SW480 (cell line): ENCODE measurements around the gene CAMK4.
A peak's percentile ranks its signal among the peaks of the same experiment; 100 is the strongest.

Experiments
- DNase-seq: peaks from one replicate; pipeline ENCODE4 v3.0.0-alpha.2; 2016; ENCODE audit warnings: low spot score

The CAMK4 gene

DNA sequence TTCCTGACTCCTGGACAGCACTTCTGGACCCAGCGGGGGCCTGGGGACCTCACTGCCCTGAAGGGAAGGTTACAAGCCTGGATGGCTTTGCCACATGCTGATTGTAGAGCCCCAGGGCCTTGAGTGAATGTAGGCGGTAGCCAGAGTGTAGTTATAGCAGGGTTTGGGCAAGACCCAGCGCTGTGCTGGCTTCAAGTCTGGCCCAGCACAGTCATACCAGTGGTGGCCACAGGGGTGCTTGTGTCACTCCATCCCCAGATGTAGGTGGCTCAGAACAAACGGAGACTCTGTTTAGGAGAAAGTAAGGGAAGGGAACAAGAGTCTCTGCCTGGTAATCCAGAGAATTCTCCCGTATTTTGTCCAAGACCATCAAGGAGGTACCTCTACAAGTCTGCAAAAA, 203.6 kb downstream of the CAMK4 start:
- no peak for DNase-seq

DNA sequence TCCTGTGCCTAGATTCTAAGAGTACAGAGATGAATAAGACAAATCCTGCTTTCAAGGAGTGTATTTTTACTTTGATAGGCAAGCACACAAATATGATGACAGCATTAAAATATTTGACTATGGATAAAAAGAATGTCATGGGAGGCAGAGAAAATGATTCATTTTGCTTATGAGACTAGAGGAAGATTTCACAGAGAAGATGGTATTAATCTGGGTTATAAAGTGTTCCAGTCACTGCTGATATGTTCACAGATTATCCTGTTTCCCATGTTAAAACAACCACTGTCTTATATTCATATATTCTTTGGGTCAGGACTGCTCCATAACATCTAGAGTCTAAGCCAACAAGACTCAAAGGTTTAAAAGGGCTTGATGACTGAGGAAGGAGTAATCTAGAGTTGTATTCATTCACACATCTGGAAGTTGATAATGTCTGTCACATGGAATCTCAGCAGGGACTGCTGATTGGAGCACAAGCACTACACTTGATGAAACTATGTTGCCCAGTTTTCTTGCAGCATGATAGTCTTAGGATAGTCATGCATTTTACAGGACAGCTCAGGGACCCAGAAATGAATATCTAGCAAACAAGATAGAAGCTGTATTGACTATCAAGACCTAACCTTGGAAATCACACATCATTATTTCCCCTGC, 208.8 kb downstream of the CAMK4 start:
- no peak for DNase-seq

DNA sequence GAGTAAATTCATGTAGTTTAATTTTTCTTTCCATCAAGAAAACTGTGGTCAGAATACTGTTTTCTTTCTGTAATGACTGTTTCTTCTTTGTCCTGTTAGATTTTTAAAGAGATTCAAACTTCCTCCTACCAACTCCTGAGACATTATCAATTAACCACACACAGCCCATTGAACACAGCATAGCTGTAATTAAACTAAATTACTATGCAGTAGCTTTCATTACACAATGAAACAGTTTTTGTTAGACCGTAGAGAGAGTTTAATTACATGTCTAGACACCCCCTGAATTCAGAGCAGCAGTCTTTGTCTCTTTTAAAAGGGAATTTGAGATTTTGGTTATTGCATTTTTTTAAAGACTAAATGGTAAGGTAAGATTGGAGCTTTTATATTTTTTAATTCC, 210.6 kb downstream of the CAMK4 start:
- DNase-seq, result no peak

DNA sequence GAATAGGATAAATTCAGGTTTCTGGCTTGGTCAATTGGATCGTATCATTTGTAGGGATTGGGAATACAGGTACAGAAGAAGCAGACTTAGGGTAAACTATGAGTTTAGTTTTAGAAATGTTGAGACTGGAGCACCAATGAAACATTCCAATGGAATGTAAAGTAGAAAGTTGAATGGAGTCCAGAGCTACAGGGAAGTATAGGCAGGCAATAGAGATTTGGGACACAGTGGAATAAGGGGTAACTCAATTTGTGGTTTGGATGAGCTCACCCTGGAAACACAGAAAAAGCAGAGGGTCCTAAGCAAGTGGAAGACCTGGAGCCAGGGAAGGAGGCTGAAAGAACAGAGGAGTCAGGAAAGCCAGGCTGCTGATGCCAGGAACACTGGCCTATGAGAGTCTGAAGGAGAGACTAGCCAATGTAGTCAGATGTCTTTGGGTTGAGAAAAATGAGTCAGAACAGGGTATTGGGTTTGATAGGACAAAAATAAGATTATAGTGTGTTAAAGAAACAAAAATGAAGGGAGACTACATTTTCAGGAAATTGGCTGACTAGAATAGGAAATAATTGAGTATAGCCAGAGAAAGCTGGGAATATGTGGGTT, 215.4 kb downstream of the CAMK4 start:
- no peak for DNase-seq

DNA sequence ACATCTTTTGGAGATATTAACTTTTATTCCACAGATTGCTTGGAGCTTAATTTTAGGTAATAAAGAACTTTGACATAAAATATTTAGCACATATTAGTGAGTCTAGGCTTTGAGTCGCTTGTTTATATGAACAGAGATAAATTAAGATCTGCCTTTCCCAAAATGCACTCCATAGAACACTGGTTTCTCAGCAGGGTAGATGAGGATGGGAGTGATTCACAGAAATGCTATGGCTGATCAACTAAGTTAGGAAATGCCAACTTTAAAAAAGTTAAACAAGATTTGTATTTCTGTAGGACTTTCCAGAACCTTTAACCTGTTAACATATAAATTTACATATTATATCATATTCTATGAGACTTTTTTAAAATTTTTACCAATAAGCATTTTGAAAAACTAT, 222.9 kb downstream of the CAMK4 start:
- no peak for DNase-seq

DNA sequence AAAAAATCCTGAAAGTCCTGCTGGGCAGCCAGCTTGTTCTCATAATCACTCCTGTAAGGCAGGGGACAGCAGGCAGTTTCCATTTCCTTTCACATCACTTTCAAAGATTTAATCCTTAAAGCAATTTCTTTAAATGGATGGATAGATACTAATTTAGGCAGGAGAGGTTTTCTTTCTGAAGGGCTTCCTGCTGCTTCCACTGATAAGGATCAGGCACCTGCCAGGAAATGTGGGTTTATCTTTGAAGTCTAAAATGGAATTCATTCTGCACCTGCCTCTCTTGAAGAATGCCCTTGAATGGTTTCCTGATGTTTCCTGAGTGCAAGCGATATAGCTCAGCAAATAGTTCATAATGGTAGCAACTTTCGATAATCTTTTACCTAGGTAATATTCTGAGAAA, 223.6 kb downstream of the CAMK4 start:
- DNase-seq, result peak; percentile 45

DNA sequence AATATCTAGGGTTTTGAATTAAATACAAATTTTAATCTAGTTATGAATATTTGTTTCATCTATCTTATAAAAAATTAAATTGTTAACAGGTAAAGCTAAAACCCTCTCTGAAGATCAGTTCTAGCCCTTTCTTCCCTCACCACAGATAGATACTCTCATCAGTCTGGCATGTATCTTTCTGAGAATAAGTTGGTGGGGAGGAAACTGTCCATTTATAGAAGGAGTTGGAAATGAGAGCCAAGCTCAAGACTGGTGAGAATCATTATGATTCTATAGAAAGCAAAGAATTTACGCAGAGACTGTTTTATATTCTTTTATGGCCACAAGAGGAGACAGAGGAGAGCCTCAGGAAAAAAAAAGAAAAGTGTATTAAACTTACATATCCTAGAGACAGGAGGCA, 229.1 kb downstream of the CAMK4 start:
- DNase-seq, result no peak

DNA sequence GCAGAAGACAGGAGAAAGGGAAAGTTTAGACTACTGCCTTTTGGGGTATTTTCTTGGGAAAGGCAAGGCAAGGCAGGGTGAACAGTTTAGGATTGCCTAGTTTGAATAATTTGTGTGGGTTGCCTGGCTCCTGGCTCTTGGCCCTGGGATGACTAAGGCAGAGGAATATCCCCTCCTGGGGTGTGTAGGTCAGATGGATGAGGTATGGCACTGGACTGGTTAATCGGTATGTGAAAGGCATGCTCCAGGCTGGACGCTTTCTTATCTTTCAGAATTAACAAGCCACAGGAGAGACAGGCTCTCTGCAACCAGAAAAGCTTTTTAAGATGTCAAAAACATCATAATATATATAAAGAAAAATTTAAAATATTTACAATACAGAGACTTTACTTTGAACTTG, 229.6 kb downstream of the CAMK4 start:
- no peak for DNase-seq

DNA sequence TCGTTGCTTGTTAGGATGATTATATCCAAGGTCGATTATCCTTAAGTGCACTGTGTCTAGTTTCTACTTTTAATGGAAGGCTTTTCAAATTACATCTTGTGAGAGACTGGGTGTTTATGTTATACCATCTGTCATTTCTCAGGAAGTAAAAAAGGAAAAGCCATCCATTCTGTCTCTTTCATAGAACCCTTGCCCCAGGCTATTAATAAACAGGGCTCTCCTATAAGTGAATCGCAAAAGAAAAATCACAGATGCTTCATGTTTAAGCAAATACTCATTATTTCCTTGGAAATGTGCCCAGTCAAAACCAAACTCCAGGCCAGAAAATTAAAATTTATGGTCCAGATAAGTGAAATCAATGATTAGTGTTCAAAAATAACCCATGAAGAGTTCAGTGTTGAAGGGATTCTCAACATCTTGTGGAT, 230.0 kb downstream of the CAMK4 start:
- DNase-seq, result no peak

DNA sequence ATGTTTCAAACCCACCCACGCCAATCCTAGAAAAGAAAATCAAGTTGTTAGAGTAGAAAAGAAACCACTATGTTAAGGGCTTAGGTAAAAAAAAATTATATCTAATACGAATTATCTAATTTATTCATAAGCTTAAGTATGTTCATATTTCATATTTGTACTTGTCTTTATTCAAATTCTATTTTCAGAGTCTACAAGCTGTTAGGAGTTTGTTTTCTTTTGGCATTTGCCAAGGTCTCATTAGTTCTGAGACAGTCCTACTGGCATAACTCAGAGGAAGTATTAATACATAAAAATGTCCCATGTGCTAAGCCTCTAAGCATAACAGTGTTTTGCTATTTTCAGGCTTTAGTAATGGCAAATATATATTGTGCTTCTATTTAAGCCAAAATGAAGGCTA, 230.6 kb downstream of the CAMK4 start:
- no peak for DNase-seq

DNA sequence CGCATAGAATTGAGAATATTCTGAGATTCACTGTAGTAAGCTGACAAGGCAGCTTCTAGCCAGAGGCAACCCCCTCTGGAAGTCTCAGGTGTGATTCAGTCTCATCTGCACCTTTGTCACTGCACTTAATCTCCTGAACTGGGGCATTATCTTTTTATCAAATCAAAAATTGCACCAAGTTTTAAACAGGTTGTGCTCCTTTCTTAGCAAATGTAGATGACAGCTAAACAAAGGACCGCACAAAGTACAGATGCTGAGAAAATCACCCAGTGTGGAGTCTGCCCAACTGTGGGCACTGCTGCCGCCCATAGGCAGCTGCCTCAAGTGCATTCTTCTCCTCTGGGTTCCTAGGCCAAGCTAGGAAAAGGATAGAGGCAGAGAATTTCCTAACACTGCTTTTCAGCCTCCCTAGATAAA, 237.1 kb downstream of the CAMK4 start:
- peak; percentile 58 for DNase-seq

DNA sequence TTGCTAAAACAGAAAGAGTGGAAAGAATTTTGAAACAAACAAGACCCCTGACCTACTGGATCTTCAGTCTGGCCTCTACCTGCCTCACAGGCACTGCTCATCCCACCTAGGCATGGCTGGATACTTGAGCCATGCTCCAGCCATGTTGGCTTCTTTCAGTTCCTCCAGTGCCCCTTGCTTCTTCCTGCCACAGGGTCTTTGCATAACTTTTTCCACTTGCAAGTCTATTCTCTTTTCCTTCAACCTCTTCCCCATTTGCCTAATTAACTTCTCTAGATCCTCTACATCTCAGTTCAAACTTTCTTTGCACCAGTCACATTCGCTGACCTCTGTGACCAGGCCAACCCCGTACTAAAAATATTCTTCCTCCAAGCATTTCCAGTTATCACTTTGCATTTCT, 237.8 kb downstream of the CAMK4 start:
- DNase-seq, result no peak

DNA sequence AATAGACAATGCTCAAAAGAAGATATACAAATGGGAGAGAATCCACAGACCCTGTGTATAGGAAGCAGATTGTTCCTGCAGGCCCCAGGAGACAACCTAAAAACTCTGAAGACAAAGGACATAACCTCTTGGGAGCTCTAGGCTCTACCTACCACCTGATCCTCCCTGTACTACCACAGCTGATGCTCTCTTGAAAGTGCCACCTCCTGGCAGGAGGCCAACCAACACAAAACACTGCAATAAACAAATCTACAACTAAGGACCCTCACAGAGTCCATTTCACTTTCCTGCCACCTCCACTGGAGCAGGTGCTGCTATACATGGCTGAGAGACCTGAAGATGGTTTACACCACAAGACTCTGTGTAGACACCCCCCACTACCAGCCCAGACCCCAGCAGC, 239.1 kb downstream of the CAMK4 start:
- DNase-seq, result no peak

DNA sequence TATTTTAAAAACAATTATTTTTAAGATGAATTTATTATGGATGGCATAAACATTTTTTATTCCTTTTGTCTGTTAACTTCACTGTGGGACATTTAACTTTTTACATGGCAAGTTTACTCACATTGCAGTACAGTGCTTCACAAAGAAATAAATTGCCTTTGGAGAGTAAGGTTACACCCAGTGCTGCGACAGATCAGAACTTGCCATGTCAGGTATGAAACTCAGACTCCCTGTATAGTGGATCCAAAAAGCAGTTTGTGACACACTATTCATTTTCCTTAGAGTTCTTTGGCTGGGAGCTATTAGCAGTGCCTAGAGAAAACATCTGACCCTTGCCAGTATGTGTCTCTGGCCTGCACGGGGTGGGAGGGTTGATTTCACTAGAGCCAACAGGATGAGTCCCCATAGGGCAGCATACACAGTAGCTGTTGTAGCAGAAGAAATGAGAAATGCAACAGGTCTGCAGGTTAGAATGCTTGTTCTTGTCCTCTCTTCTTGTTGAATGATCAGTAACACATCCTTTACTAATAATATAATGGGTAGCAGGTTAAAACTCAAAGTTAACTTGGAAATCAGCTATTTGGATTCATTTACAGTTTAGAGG, 245.2 kb downstream of the CAMK4 start:
- DNase-seq, result no peak

DNA sequence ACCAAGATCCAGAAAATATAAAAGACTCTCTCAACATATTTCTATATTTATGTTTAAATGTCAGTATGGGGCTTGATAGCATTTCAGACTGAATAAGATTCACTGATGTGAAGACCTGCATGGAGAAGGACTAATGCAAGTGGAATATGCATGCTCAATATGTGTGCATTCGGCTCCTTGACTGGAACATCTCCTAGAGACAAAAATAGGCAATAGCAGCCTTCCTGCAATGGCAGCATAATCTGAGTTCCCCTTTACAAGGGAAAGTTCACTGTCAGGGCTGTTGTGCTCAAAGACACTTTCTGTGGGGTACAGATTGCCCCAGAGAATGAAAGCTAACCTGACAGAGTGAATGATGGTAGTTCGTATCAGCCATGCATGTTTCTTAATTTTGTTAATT, 245.7 kb downstream of the CAMK4 start:
- no peak for DNase-seq

DNA sequence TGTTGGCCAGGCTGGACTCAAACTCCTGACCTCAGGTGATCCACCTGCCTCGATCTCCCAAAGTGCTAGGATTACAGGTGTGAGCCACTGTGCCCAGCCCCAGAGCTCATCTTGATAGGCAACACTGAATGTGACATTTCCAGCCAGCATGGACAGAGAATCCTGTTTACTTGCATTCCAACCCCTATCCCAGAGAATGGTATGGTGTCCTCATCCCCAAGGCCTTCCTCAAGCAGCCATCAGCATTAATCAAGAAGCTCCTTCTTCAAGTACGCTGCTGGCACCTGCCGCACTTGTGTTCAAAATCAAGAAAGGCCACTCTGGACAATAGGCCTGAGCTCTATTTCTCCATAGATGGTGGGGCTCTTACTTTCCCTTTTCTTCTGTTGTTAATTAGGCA, 247.9 kb downstream of the CAMK4 start:
- DNase-seq, result no peak

DNA sequence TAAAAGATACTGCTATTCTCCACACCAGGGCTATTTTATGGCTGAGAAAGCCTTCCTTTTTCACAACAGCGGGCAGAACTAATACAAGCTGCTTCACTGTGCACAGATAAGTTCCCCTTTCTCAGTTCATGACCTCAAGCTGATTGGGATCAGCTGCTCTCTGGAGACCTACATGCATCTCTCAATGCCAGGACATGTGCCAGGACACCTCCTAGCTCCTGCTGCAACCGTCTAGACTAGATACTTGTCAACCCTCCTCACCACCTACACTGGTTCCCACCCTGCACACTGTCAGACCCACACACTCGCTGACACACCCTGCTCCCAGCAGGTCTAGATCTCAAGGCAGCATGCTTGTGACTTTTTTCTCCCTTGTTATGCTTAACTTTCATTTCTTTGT, 248.4 kb downstream of the CAMK4 start:
- DNase-seq, result no peak

DNA sequence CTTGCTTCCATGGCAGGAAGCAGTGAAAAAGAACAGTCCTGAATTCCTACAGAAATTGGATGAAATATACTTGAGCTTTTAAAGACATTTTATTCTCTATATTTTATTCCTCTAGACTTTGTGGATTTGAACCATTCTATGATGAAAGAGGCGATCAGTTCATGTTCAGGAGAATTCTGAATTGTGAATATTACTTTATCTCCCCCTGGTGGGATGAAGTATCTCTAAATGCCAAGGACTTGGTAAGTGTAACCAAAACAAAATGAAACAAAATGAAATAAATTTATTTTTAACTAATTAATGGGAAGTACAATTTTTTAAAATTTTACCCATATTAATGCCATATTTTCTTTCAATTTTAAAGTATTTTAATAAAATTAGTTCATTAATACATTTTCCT, 254.1 kb downstream of the CAMK4 start:
- no peak for DNase-seq

DNA sequence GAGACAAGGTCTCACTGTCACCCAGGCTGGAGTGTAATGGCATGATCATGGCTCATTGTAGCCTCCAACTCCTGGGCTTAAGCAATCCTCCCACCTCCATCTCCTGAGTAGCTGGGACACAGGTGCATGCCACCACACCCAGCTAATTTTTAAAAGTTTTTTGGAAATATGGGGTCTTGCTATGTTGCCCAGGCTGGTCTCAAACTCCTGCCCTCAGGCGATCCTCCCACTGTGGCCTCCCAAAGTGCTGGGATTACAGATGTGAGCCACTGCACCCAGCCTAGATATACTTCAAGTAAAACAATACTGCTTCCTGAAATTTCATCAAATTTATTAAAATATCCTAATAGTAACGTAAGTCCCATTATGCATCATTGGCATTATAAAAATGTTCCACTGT, 254.7 kb downstream of the CAMK4 start:
- DNase-seq, result no peak

DNA sequence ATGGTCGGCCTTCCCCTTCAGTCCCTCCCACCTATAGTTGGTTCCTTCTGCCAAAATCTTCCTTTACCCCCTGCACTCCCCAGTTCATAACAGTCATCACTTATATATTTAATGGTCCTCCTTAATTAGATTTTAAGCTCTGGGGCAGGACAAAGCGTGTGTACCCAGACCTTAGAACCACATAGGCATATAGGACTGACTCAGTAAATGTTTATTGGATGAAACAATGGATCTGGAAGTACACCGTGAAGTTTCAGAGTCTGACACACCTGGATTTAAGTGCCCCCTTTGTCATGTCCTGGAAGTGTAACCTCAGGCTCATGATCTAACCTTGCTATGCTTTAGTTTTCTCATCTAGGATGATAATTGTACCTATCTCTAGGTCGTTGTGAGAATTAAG, 256.2 kb downstream of the CAMK4 start:
- no peak for DNase-seq

DNA sequence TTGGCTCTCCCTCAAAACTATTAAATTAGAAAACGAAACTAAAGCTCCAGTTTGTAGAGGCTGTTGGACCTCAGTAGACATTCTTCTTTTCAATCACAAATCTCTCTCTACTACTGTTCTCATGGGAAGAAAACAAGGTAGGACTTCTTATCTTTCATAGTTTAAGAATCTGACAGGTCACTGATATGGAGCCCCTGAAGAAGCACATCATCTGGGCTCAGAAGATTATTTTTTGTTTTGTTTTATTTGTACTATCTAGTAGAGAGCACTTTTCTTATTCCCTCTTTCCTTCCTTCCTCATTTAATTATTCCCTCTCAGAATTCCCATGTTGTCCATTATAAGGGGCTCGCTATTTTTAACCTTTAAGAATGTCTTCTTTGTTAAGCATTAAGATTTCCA, 261.9 kb downstream of the CAMK4 start:
- DNase-seq, result no peak

DNA sequence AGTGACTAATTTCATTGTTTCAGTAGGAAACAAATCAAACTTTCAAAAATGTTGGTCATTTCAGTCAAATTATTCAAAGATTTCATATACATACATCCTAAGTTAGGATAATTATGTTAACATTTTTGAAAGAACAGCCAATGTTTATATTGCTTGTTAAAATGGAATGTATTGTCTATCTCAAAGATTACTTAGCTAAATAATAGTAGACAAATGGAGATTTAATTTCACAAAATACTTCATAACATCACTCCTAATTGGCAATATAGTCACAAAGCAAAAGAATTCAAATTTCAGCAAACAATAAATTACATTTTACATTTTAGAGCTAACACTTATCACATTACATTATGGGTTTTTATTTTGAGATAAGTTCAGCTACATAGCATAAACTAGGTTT, 262.7 kb downstream of the CAMK4 start:
- DNase-seq, result no peak

DNA sequence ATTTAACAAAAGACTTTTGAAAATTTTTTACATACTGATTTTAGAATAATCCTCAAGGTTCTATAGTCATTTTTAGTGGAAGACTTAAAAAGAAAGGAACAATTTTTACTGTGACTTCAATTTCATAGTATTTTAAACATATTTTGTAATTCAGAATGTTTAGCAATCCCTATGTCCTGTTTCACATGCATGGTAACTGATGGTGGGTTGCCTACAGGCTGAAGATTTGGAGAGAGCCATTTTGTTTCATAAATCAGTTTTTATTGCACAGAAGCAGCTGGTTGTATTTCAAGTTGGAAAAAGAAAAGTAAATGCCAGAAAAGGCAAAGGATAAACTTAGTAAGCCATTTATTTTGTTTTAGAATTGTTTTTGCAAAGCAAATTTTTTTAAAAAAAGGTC, 264.2 kb downstream of the CAMK4 start:
- no peak for DNase-seq

DNA sequence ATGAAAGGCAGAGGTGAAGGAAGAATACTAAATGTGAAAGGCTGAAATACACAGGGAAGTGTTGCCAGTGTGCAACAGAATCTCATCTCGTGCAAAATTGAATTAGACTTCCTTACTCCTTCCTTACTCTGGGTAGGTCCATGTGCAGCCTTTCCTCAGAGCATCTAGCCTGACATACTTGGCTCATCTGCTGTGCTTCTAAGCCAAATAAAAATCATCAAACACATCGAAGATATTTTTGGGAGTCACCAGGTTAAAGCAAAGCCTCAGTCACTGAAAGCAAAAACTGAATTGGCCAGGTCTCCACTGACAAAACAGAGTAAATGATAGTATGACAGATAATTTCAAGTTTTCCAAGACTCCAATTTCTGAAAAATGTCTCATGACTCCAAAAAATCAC, 268.8 kb downstream of the CAMK4 start:
- DNase-seq, result no peak
